ENCODE results near the gene ECE1.

DNA sequence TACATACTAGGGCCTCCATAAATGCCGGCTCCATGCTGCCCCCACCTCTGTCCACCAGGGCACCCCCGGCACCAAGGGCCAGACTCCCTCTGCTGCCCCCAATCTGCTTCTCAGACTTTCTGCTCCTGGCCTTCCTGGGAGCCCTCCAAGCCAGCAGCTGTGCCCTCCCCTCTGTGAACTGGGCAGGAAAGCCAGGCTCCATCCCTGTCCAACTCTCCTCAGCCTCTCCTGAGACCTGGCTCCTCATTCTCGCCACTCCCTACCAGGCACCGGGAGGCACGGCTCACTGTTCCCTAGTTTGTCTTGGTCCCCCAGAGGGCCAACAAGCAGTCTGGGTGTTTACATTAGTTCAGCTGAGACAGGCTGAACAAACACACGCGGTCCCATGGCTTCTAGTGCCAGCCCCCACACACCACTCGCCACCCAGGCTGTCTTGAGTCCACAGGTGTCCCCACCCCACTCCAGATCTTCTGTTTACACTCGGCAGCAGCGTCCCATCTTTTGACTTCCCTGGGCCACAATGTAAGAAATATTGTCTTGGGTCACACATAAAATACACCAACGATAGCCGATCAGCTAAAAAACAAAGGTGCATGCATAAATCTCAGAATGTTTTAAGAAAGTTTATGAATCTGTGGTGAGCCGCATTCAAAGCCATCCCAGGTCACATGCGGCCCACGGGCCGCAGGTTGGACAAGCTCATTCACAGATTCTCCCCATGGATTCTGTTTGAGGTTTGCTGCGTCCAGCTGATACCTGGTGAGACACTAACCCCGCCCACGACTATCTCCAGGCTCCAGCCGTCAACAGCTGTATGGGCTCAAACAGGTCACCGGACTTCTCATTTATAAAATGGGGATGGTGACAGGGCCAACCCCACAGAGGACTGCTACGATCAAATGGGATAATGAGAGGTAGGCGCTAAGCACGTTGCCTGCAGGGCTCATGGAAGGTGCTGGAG is 29.5 kb upstream of the ECE1 start:
- TF ChIP-seq, protein P1, sequence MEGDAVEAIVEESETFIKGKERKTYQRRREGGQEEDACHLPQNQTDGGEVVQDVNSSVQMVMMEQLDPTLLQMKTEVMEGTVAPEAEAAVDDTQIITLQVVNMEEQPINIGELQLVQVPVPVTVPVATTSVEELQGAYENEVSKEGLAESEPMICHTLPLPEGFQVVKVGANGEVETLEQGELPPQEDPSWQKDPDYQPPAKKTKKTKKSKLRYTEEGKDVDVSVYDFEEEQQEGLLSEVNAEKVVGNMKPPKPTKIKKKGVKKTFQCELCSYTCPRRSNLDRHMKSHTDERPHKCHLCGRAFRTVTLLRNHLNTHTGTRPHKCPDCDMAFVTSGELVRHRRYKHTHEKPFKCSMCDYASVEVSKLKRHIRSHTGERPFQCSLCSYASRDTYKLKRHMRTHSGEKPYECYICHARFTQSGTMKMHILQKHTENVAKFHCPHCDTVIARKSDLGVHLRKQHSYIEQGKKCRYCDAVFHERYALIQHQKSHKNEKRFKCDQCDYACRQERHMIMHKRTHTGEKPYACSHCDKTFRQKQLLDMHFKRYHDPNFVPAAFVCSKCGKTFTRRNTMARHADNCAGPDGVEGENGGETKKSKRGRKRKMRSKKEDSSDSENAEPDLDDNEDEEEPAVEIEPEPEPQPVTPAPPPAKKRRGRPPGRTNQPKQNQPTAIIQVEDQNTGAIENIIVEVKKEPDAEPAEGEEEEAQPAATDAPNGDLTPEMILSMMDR (IDR thresholded peaks at IDR 0.05) = no peak
- no peak for TF ChIP-seq POLR2A (IDR thresholded peaks at IDR 0.05)
- TF ChIP-seq EP300 (IDR thresholded peaks at IDR 0.05; ENCODE audit: low read depth) = no peak
- TF ChIP-seq POLR2AphosphoS5 (IDR thresholded peaks at IDR 0.05) = no peak

Measured in transverse colon (tissue), 4 donors.